K562 (cell line): Measurements from ENCODE around the gene SLC6A13. TPM values are rescaled to one million over a fixed set of nuclear protein-coding genes. Genes with fewer than 3 reads are reported as not detected.

Experiments
- ATAC-seq: fragments of 200-7000 bp; cut with Tn5 transposase; 3 replicates; pipeline ENCODE4 v1.9.1; 2020; ENCODE audit warnings: moderate library complexity
- BruUV-seq: library from RNA; stranded (reverse); fragments of 400-500 nt; replicated peaks from 2 replicates; lab custom pipeline; 2021; lab: Mats Ljungman, UMichigan
- CTCF ChIA-PET: fragments of 300-600 bp; formaldehyde crosslinking; extraction: SDS; loops from one replicate; lab custom pipeline; 2021; ENCODE audit warnings: low intra/inter-chr PET ratio; lab: Yijun Ruan, JAX
- POLR2A ChIA-PET: fragments of 300-600, 350-650 bp; sonication (Branson Sonifier 250); formaldehyde crosslinking; extraction: SDS; loops from one replicate; lab custom pipeline; 2021; ENCODE audit warnings: antibody characterized with exemption, inconsistent platforms; lab: Yijun Ruan, JAX
- DNase-seq, 4 experiments: peaks; one replicate each; pipeline versions ENCODE4 v3.0.0 to v3.0.0-alpha.2; 2011 to 2018; ENCODE audit warnings: low spot score in 3 of 4, mixed read lengths in 3 of 4; ENCODE audit errors: extremely low read depth in 1 of 4
- FAIRE-seq: peaks from 2 replicates; lab custom pipeline; 2011; peaks lifted over from hg19 to GRCh38; lab: Jason Lieb, UNC
- H2AFZ ChIP-seq: 2 replicates; pipeline ENCODE4 v1.6.0; 2011; ENCODE audit warnings: low read depth, low read length, control low read depth, inconsistent platforms
- H3K27ac ChIP-seq: fragments of 200-600 bp; 3 replicates; pipeline ENCODE4 v1.8.0; 2011; ENCODE audit warnings: low read depth, mild to moderate bottlenecking, control low read depth, inconsistent platforms, low read length, moderate library complexity, mixed read lengths; ENCODE audit errors: extremely low read depth
- H3K27me3 ChIP-seq, 2 experiments: fragments of 300-600 bp in 1 of 2; 2 replicates in 1 of 2; 3 replicates in 1 of 2; pipeline versions ENCODE4 v1.6.0 to v1.8.0; 2011; ENCODE audit warnings: inconsistent platforms in 2 of 2, low read length in 2 of 2, mild to moderate bottlenecking in 1 of 2, mixed read lengths in 1 of 2, moderate library complexity in 1 of 2; ENCODE audit not compliant: control insufficient read depth in 2 of 2, insufficient read depth in 2 of 2
- H3K36me3 ChIP-seq: fragments of 300-600 bp; 3 replicates; pipeline ENCODE4 v1.8.0; 2011; ENCODE audit warnings: mild to moderate bottlenecking, low read length, inconsistent platforms; ENCODE audit not compliant: control insufficient read depth, insufficient read depth
- H3K4me1 ChIP-seq, 2 experiments: fragments of 200-600 bp in 1 of 2; replicated peaks in 1 of 2; 2 replicates in 1 of 2; 3 replicates in 1 of 2; pipeline versions ENCODE4 v1.5.1 to v1.8.0; 2011; ENCODE audit warnings: inconsistent platforms in 2 of 2, low read length in 2 of 2, mild to moderate bottlenecking in 1 of 2, mixed read lengths in 1 of 2, moderate library complexity in 1 of 2; ENCODE audit not compliant: control insufficient read depth in 2 of 2, insufficient read depth in 2 of 2
- H3K4me2 ChIP-seq: 2 replicates; pipeline ENCODE4 v1.6.1; 2011; ENCODE audit warnings: low read length, control low read depth, inconsistent platforms, mixed read lengths; ENCODE audit not compliant: insufficient read depth
- H3K4me3 ChIP-seq: fragments of 200-600 bp; sonication (generic), shearing (Covaris generic); 2 replicates; pipeline ENCODE4 v1.5.1; 2016; ENCODE audit warnings: control low read depth, inconsistent platforms
- H3K79me2 ChIP-seq: fragments of 200-600 bp; 3 replicates; pipeline ENCODE4 v1.8.0; 2011; ENCODE audit warnings: low read length, inconsistent platforms; ENCODE audit not compliant: control insufficient read depth, insufficient read depth
- H3K9ac ChIP-seq, 2 experiments: 2 replicates each; pipeline versions ENCODE4 v1.6.0 to v1.6.1; 2011; ENCODE audit warnings: low read depth in 2 of 2, low read length in 2 of 2, control low read depth in 1 of 2, inconsistent platforms in 1 of 2, mild to moderate bottlenecking in 1 of 2, mixed read lengths in 1 of 2; ENCODE audit not compliant: insufficient read depth in 1 of 2
- H3K9me1 ChIP-seq: one replicate; pipeline ENCODE4 v1.6.0; 2011; ENCODE audit warnings: inconsistent platforms, mild to moderate bottlenecking, low read length, moderate library complexity; ENCODE audit not compliant: control insufficient read depth, insufficient read depth
- H3K9me3 ChIP-seq: replicated peaks from 2 replicates; pipeline ENCODE4 v1.5.1; 2011; ENCODE audit warnings: low read depth, low read length, inconsistent platforms; ENCODE audit not compliant: control insufficient read depth, insufficient read depth
- H4K20me1 ChIP-seq: replicated peaks from 2 replicates; pipeline ENCODE4 v1.6.1; 2011; ENCODE audit warnings: low read length, inconsistent platforms, mixed read lengths; ENCODE audit not compliant: control insufficient read depth, insufficient read depth
- BMI1 ChIP-seq: fragments of 150-350 bp; IDR thresholded peaks from 2 replicates; pipeline ENCODE4 v1.6.1; 2014; ENCODE audit warnings: low read length
- CHD2 ChIP-seq: IDR thresholded peaks from 2 replicates; pipeline ENCODE4 v1.6.1; 2011; ENCODE audit warnings: low read depth, low read length
- ESRRA ChIP-seq: fragments of 450-650 bp; IDR thresholded peaks from 2 replicates; pipeline ENCODE4 v1.6.1; 2014; ENCODE audit warnings: low read depth, mild to moderate bottlenecking, moderate library complexity, borderline replicate concordance
- LARP7 ChIP-seq: fragments of 450-650 bp; IDR thresholded peaks from 2 replicates; pipeline ENCODE4 v1.6.1; 2016
- MEF2A ChIP-seq: IDR thresholded peaks from 2 replicates; pipeline ENCODE4 v1.6.1; 2011; ENCODE audit warnings: low read depth, mild to moderate bottlenecking, low read length, moderate library complexity; ENCODE audit not compliant: control insufficient read depth
- NR2F6 ChIP-seq: fragments of 450-650 bp; formaldehyde crosslinking; IDR thresholded peaks from 2 replicates; pipeline ENCODE4 v1.4.0; 2020; ENCODE audit warnings: mild to moderate bottlenecking
- PHF20 ChIP-seq: fragments of 450-650 bp; IDR thresholded peaks from 2 replicates; pipeline ENCODE4 v1.6.1; 2018; ENCODE audit not compliant: partially characterized antibody
- ZNF584 ChIP-seq: fragments of 200-800 bp; sonication (Bioruptor generic); IDR thresholded peaks from 2 replicates; pipeline ENCODE4 v1.6.1; 2016; ENCODE audit warnings: low read depth, mild to moderate bottlenecking, missing genetic modification characterization, missing compliant biosample characterization
- WGBS: fragments of 100-300 bp; shearing (Covaris generic); methylation state at CpG from one replicate; pipeline ENCODE4 v1.1.6; 2016; ENCODE audit warnings: low coverage, mixed read lengths; ENCODE audit not compliant: insufficient coverage; ENCODE audit errors: missing lambda C conversion rate; 5-methylcytosine and 5-hydroxymethylcytosine counted together
- in situ Hi-C: fragments of 300-500 bp; cut with MboI; formaldehyde crosslinking; loops from 4 replicates; pipeline ENCODE4 v1.15.0; 2018; ENCODE audit warnings: inconsistent platforms, mixed read lengths
- intact Hi-C: fragments of 100-400 bp; cut with micrococcal nuclease; formaldehyde crosslinking; loops from 2 replicates; pipeline ENCODE4 v1.14.2; 2022
- polyA plus RNA-seq, 8 experiments: library from polyadenylated mRNA; depleted of rRNA in 4 of 8; stranded (reverse) in 5 of 8; unstranded in 3 of 8; fragments of >200 nt; fragmentation: Nextera tagmentation in 2 of 8; fragmentation: Illumina TruSeq in 1 of 8; extraction: Ambion mirVana in 2 of 8; extraction: Trizol in 1 of 8; gene quantifications; 2 replicates each; pipeline versions ENCODE4 v1.2.1 to v1.2.3, GENCODE V29; 2011 to 2014; ENCODE audit warnings: inconsistent platforms in 1 of 8, missing spikeins in 1 of 8
- total RNA-seq, 7 experiments: library from RNA; depleted of rRNA in 6 of 7; stranded (reverse); fragments of >200 nt in 6 of 7; fragmentation: Illumina TruSeq in 2 of 7; extraction: Trizol in 2 of 7; gene quantifications; 2 replicates each; pipeline versions ENCODE4 v1.2.1 to v1.2.3, GENCODE V29; 2011 to 2021; ENCODE audit warnings: low replicate concordance in 1 of 7
- TF ChIP-seq, protein P1 (sequence below): fragments of 150-350 bp; conservative IDR thresholded peaks from 2 replicates; pipeline ENCODE4 v1.6.1; 2014; ENCODE audit warnings: low read length
- TF ChIP-seq, protein P2 (sequence below): fragments of 250-450 bp; sonication (Bioruptor Pico); IDR thresholded peaks from 2 replicates; pipeline ENCODE4 v1.4.0; 2020; ENCODE audit warnings: mild to moderate bottlenecking, moderate library complexity

SLC6A13 gene
- total and polyA plus RNA-seq, 9 of the 15 experiments (the other 6 are each of a cell fraction or from before 2014, with no cell fraction given), result 0.06 to 0.33 (median 0.22) TPM; not detected in 4

DNA sequence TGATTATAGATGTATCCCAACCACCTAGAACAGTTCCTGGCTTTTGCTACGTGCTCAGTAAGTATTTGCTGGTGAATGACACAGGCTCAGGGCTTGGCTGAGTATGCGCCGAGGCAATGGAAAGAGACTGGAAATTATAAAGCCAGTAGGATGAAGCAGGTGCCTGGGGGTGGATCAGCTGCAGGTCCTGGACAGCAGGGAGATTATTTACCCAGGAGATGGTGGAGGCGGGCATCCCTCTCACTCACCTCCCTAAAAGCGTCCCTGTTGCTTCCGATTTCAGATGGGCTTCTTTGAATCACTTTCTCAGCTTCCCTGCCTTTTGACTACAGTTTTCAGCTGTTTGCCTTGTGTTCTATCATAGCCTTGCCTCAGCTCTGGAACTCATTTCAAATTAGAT, 6.4 kb downstream of the SLC6A13 start:
- no peak overlapping the region for H2AFZ ChIP-seq
- BruUV-seq, result no TSS peak
- ATAC-seq (no peak), FAIRE-seq (no peak), DNase-seq (no peak)
- H3K9me3 ChIP-seq, result no peaks in the 10 kb centered on the region
- TF ChIP-seq ZNF584 (CRISPR knock-in tag) (no peak), BMI1 (no peak)
- no peak overlapping the region for H3K4me3 ChIP-seq
- no peaks in the 10 kb centered on the region for H3K9me1 ChIP-seq
- no peaks in the 10 kb centered on the region; a peak in 3 of 5 replicates for H3K4me1 ChIP-seq
- in situ Hi-C loops, result no loop called here
- H3K36me3 ChIP-seq, result no peaks in the 10 kb centered on the region
- H4K20me1 ChIP-seq, result no peaks in the 10 kb centered on the region
- no peak overlapping the region for H3K4me2 ChIP-seq
- H3K79me2 ChIP-seq, result no peaks in the 10 kb centered on the region
- POLR2A ChIA-PET, result interaction anchor here (0.6 kb wide), 1 partner anchor 1761 kb away, joined by 3 read pairs; no protein-coding TSS in a partner anchor
- CTCF ChIA-PET, result no interaction called here
- intact Hi-C loops, result no loop called here
- no peak overlapping the region for H3K9ac ChIP-seq
- 43% methylated on average over 6 of the region's 6 CpGs for WGBS
- H3K27ac ChIP-seq, result no peak overlapping the region
- H3K27me3 ChIP-seq, result peaks cover 0 to 10% of the 10 kb centered on the region in 2 experiments; a peak in 1 of 5 replicates

DNA sequence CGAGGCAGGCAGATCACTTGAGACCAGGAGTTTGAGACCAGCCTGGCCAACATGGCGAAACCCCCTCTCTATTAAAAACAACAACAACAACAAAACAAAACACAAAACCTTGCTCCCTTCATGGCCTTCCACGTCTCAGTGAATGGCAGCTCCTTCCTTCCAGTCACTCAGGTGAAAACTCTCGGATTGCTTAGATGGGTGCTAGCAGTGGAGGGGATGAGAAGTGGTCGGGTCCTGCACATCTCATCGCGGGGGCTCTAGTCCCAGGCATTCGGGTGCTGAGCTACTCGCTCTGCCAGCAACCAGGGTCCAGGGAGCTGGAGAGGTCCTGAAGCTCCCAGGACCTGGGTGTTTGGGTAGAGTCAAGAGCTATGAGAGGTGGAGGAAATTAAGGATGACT, 7.7 kb downstream of the SLC6A13 start:
- TF ChIP-seq NR2F6, result no peak
- TF ChIP-seq, protein P1, sequence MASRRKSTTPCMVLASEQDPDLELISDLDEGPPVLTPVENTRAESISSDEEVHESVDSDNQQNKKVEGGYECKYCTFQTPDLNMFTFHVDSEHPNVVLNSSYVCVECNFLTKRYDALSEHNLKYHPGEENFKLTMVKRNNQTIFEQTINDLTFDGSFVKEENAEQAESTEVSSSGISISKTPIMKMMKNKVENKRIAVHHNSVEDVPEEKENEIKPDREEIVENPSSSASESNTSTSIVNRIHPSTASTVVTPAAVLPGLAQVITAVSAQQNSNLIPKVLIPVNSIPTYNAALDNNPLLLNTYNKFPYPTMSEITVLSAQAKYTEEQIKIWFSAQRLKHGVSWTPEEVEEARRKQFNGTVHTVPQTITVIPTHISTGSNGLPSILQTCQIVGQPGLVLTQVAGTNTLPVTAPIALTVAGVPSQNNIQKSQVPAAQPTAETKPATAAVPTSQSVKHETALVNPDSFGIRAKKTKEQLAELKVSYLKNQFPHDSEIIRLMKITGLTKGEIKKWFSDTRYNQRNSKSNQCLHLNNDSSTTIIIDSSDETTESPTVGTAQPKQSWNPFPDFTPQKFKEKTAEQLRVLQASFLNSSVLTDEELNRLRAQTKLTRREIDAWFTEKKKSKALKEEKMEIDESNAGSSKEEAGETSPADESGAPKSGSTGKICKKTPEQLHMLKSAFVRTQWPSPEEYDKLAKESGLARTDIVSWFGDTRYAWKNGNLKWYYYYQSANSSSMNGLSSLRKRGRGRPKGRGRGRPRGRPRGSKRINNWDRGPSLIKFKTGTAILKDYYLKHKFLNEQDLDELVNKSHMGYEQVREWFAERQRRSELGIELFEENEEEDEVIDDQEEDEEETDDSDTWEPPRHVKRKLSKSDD, result no peak
- no peak for TF ChIP-seq ESRRA
- no peak for TF ChIP-seq PHF20
- TF ChIP-seq CHD2, result no peak
- no peak for TF ChIP-seq LARP7
- no peak for TF ChIP-seq MEF2A
- TF ChIP-seq, protein P2, sequence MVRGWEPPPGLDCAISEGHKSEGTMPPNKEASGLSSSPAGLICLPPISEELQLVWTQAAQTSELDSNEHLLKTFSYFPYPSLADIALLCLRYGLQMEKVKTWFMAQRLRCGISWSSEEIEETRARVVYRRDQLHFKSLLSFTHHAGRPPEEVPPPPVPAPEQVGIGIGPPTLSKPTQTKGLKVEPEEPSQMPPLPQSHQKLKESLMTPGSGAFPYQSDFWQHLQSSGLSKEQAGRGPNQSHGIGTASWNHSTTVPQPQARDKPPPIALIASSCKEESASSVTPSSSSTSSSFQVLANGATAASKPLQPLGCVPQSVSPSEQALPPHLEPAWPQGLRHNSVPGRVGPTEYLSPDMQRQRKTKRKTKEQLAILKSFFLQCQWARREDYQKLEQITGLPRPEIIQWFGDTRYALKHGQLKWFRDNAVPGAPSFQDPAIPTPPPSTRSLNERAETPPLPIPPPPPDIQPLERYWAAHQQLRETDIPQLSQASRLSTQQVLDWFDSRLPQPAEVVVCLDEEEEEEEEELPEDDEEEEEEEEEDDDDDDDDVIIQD (CRISPR knock-in tag), result no peak
- H2AFZ ChIP-seq, result no peak overlapping the region
- ATAC-seq, result no peak
- H3K36me3 ChIP-seq, result no peaks in the 10 kb centered on the region
- H3K27ac ChIP-seq, result no peak overlapping the region
- intact Hi-C loops (no loop called here), in situ Hi-C loops (no loop called here)
- H3K9ac ChIP-seq, result no peak overlapping the region
- no peaks in the 10 kb centered on the region for H3K9me1 ChIP-seq
- H3K79me2 ChIP-seq, result no peaks in the 10 kb centered on the region
- POLR2A ChIA-PET, result interaction anchor here (0.6 kb wide), 1 partner anchor 59 kb away, joined by 3 read pairs; no protein-coding TSS in a partner anchor
- CTCF ChIA-PET, result no interaction called here
- H3K9me3 ChIP-seq, result no peaks in the 10 kb centered on the region
- no peaks in the 10 kb centered on the region; a peak in 3 of 5 replicates for H3K4me1 ChIP-seq
- H3K4me2 ChIP-seq, result no peak overlapping the region
- no peak overlapping the region for H3K4me3 ChIP-seq
- no TSS peak for BruUV-seq
- peaks cover 0 to 10% of the 10 kb centered on the region in 2 experiments; a peak in 1 of 5 replicates for H3K27me3 ChIP-seq
- WGBS, result 40% methylated on average over 6 of the region's 9 CpGs
- H4K20me1 ChIP-seq, result no peaks in the 10 kb centered on the region
- DNase-seq, result no peak
- no peak for FAIRE-seq
